ENCODE data around the gene LANCL2.
A peak's percentile ranks its signal among the peaks of the same experiment; 100 is the strongest.

Gene LANCL2

GRCh38 chr7:55476852-55477780 lies 112.0 kb downstream of the LANCL2 start:
- Mint-ChIP-seq H3K4me3 (peak overlapping the region; percentile 51), H3K36me3 (peaks cover 18% of the 10 kb centered on the region)

GRCh38 chr7:55477781-55478374 lies 112.7 kb downstream of the LANCL2 start:
- peaks cover 86% of the 10 kb centered on the region for H3K4me1 Mint-ChIP-seq
- H3K27me3 Mint-ChIP-seq: no peaks in the 10 kb centered on the region
- peaks cover 18% of the 10 kb centered on the region for H3K36me3 Mint-ChIP-seq
- no peaks in the 10 kb centered on the region for H3K9me3 Mint-ChIP-seq
- H3K27ac Mint-ChIP-seq: peak overlapping the region; percentile 95
- H3K4me3 Mint-ChIP-seq: no peak overlapping the region

More at GRCh38 chr7:55476852-55477780, 112.0 kb downstream of the LANCL2 start:
- H3K27me3 Mint-ChIP-seq: no peaks in the 10 kb centered on the region
- H3K9me3 Mint-ChIP-seq: no peaks in the 10 kb centered on the region
- H3K4me1 Mint-ChIP-seq: peaks cover 78% of the 10 kb centered on the region
- peak overlapping the region; percentile 95 for H3K27ac Mint-ChIP-seq

DNA sequence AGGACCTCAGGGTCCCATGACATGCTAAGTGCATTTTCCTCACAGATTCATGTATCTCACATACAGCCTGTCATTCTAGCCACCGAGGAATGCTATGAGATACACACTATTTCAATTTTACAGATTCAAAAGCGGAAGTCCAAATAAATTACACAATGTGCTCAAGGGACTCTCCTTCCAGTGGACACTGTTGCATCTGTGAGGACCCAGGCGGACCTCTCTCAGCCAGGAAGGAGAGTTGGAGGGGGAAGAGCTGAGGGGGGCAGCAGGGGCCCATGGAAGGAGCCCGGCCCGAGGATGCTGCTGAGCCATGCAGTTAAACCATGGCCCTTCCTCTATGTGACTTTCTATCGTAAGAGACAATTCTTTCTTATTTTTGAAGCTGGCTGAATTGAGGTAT lies 113.6 kb downstream of the LANCL2 start:
- H3K36me3 Mint-ChIP-seq: peaks cover 21% of the 10 kb centered on the region
- no peaks in the 10 kb centered on the region for H3K27me3 Mint-ChIP-seq
- peaks cover 86% of the 10 kb centered on the region for H3K4me1 Mint-ChIP-seq
- no peaks in the 10 kb centered on the region for H3K9me3 Mint-ChIP-seq
- no peak overlapping the region for H3K4me3 Mint-ChIP-seq
- H3K27ac Mint-ChIP-seq: peak overlapping the region; percentile 84

DNA sequence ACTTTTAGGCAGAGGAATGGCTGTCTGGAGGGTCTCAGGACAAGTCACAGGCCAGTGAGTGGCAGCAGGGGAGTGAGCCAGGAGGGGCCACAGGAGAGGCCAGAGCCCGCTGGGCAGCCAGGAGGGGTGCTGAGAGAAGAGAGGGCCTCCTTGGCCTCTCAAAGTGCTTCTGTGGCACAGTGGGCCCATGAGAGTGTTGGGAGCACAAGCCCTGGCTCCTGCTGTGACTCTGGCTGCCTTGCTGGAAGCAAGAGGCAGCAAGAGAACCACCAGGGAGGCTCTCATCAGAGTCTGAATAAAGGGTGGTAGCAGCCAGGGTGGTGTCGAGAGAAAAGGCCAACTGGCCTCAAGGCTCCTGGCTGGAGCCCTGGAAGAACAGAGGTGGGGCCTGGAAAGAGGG lies 116.0 kb downstream of the LANCL2 start:
- Mint-ChIP-seq H3K4me1 (peaks cover 85% of the 10 kb centered on the region), H3K27ac (peak overlapping the region; percentile 86), H3K36me3 (peaks cover 32% of the 10 kb centered on the region), H3K4me3 (no peak overlapping the region), H3K27me3 (no peaks in the 10 kb centered on the region), H3K9me3 (no peaks in the 10 kb centered on the region)

DNA sequence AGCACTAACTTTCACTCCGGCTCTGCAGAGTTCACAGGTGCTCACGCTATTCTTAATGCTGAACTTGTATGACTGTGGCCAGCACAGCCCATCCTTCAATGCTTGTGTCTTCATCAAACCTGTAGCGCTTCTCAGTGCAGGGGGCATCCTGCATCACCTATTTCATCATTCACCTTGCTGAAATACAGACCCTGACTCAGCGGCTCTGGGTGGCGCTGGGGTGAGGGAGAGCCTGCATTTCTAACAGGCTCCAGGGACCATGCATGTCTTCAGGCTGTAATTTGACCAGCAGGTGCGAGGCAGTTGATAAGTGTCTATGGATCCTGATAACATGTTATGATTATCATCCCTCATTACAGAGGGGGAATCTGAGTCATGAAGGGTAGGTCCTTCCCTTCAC lies 117.9 kb downstream of the LANCL2 start:
- Mint-ChIP-seq H3K27me3 (no peaks in the 10 kb centered on the region), H3K9me3 (no peaks in the 10 kb centered on the region), H3K4me1 (peaks cover 81% of the 10 kb centered on the region), H3K4me3 (no peak overlapping the region), H3K27ac (no peak overlapping the region), H3K36me3 (peaks cover 24% of the 10 kb centered on the region)

All from activated naive CD4-positive, alpha-beta T cell treated with anti-CD3 and anti-CD28 coated beads, Interleukin-2, amount 50 U/mL, for 24 hours (primary cell).